Left forelimb (tissue), 1 donor: Measurements from ENCODE around the gene KCNH2.

Experiments
- DNase-seq: peaks from one replicate; pipeline ENCODE4 v3.0.0-alpha.2; 2018; ENCODE audit warnings: low spot score

Gene KCNH2

GRCh38 chr7:150904011-150904909, 73.9 kb downstream of the KCNH2 start:
- no peak for DNase-seq

DNA sequence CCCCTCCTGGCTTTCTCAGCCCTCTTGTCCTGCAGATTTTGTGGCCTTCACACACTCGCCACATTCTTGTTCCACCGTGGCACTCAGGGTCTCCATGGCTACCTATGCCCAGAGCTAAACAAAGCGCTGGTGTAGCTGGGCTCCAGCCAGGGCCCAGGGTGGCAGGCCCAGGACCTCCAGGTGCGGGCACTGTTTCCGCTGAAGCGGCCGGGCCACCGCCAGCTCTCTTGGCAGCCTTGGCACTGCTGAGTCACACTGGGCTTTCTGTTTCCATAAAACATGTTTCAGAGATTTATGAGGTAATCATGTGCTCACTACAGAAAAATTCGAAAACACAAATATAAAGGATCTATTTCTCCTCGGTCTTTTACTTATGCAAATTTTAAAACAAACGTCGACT, 74.5 kb downstream of the KCNH2 start:
- no peak for DNase-seq

DNA sequence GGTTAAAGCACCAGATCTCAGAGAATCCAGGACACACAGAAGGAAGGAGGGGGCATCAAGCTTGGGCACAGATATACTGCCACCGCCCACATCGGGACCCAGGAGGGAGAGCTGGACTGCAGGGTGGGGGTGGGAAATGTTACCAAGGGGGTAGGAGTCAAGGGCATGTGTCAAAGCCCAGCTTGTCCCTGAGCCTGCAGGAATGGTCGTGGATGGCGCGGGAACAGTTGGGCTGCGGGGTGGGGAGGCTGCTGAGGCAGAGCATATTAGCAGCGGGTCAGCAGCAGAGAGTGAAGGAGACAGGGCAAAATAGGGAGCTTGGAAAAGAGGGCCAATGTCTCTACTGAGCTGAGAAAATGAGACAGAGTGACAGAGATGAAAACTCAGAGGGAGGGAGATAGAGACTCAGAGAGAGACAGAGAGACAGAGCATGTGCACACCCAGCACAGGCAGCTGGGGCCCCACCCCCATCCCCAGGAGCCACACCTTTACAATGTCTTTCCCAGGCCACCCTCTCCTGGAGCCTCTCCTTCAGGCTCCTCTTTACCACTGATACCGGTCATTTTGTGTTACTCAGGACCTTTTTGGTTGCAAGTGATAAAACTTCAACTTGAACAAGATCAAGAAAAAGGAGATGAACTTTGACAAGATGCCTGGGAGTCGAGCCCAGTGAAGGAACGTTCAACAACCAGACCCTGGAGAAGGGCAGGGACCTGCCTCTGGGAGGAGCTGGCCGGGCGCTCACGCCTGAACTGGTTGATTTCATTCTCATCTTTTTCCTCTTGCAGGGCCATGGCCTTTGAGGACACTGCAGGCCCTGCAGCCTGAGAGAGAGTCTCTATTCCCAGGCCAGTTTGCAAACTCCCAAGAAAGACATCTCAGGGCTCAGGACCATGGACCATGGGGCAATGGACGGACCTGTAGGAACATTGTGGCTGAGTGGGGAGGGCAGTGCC, 75.8 kb downstream of the KCNH2 start:
- DNase-seq = no peak

- DNase-seq = no peak
Measured at GRCh38 chr7:150901160-150902035, 76.7 kb downstream of the KCNH2 start.

- no peak for DNase-seq
Measured at GRCh38 chr7:150900675-150901074, 77.4 kb downstream of the KCNH2 start.

DNA sequence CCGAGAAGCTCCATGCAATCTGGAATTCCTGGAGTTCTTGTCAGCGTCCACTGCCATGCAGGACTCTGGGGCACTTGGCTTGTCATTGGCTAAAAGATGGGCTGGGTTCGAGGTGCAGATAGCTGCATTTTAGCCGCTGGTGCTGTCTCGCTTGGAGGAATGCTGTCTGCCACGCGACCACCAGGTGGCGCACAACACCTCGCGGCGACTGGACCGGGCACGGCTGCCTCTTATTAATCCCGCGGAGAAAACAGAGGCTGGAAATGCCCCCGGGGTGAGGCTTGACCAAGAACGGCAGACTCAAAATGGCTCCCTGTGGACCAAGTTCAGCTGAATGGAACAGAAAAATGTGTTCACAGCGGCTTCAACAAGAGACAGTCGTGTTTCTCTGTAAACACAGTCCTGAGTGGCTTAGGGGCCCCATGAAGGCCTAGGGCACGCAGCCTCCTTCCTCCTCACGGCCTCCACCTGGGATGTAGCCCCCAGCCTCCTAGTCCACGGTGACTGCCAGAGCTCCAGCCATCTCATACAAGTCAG, 79.6 kb downstream of the KCNH2 start:
- no peak for DNase-seq

DNA sequence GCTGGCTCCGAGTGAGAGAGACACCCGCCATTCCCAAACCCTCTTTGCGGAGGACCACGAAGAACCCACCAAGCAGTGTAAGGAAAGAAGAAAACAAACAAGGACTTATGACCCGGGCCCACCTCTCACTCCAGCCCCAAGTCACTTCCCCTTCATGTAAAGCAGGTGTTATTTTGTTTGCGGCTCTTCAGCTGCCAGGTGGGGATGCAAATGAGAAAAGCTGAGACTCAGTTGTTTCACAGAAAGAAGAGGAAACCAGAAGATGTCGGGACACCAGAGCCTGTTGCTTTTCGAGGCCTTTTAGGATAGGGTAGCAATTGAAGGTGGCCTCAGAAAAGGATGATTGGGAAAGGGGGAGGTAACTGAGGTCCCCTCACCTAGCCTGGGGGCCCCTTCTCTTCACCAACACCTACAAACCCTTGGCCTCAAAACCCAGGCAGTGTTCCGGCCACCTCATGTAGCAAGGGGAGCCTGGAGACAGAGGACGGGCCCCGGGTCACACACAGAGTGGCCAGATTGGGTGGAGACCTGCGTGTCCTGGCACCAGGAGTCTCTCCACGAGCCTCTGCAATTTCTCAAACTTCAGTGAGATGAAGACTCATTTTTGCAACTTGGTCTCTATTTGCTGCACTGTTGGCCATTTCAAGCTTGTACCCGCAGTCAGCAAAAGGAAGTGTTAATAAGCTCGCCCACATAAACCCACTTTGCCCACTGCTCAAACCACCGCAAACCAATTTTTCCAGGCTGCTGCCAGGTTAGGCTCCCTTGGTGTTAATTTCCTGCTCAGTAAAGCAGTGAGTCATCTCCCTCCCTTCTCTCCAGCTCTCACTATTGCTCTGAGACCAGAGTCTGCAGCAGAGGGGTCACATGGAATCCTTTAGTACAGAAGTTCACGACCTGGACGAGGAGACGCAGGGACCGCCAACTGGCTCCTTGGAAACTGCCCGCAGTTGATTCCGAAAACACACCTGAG, 80.3 kb downstream of the KCNH2 start:
- no peak for DNase-seq

GRCh38 chr7:150896562-150897209, 81.4 kb downstream of the KCNH2 start:
- DNase-seq = no peak

- no peak for DNase-seq
Measured at GRCh38 chr7:150895809-150896208, 82.3 kb downstream of the KCNH2 start.
